HFFc6 (cell line): ENCODE measurements around the gene EN1. TPM values are rescaled to one million over a fixed set of nuclear protein-coding genes. Genes with fewer than 3 reads are reported as not detected.

Source experiments
- DNase-seq: peaks from one replicate; pipeline ENCODE4 v3.0.0-alpha.2; 2018
- H3K27ac Mint-ChIP-seq: 2 replicates; pipeline ENCODE4 v1.8.0; 2020; ENCODE audit warnings: mild to moderate bottlenecking, mixed read lengths
- H3K27me3 Mint-ChIP-seq: 2 replicates; pipeline ENCODE4 v1.8.0; 2021; ENCODE audit warnings: mild to moderate bottlenecking, moderate library complexity, mixed read lengths; ENCODE audit not compliant: insufficient read depth
- H3K36me3 Mint-ChIP-seq: 2 replicates; pipeline ENCODE4 v1.8.0; 2021; ENCODE audit warnings: low read depth, mixed read lengths
- H3K4me1 Mint-ChIP-seq: 2 replicates; pipeline ENCODE4 v1.8.0; 2020; ENCODE audit warnings: low read depth, mixed read lengths
- H3K4me3 Mint-ChIP-seq: 2 replicates; pipeline ENCODE4 v1.8.0; 2020; ENCODE audit warnings: mild to moderate bottlenecking, moderate library complexity, mixed read lengths
- H3K9me3 Mint-ChIP-seq: 2 replicates; pipeline ENCODE4 v1.8.0; 2020; ENCODE audit warnings: mild to moderate bottlenecking, mixed read lengths
- CTCF ChIP-seq: fragments of 200-600 bp; sonication (generic); IDR thresholded peaks from 2 replicates; pipeline ENCODE4 v1.5.0; 2021; ENCODE audit warnings: antibody characterized with exemption, mild to moderate bottlenecking
- total RNA-seq, 6 experiments: library from RNA; stranded (reverse); fragmentation: NEBNext Ultra II Directional; extraction: Animal tissue kit (Norgen Biotek cat#: 25700); gene quantifications; 2 replicates in 1 of 6; 3 replicates in 5 of 6; pipeline ENCODE4 v1.2.3, GENCODE V29; 2021

The EN1 gene
- total RNA-seq, 6 experiments from 2014 or later, result not detected

DNA sequence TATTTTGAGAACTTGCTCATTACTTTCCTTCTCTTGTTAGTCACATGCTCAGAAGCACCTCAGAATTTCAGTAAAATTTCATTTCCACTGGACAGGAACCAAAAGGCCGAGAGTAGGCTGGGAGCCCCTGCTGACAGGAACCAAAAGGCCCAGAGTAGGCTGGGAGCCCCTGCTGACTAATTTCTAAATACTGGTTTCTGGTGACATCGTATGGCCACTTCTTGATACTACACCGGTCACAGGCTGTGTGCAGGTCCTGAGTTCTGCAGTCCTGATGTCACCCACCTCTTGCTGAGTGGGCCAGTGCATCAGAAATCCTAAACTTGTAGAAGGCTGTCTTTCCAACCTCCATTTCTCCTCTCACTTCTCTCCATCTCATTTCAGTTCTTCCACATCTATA, 17.7 kb upstream of the EN1 start:
- peak; percentile 79 for TF ChIP-seq CTCF
- peak; percentile 48 for DNase-seq
- H3K36me3 Mint-ChIP-seq, result no peaks in the 10 kb centered on the region
- no peak overlapping the region for H3K4me3 Mint-ChIP-seq
- H3K27me3 Mint-ChIP-seq, result peaks cover 26% of the 10 kb centered on the region
- peaks cover 6% of the 10 kb centered on the region for H3K4me1 Mint-ChIP-seq
- no peaks in the 10 kb centered on the region for H3K9me3 Mint-ChIP-seq
- H3K27ac Mint-ChIP-seq, result no peak overlapping the region

DNA sequence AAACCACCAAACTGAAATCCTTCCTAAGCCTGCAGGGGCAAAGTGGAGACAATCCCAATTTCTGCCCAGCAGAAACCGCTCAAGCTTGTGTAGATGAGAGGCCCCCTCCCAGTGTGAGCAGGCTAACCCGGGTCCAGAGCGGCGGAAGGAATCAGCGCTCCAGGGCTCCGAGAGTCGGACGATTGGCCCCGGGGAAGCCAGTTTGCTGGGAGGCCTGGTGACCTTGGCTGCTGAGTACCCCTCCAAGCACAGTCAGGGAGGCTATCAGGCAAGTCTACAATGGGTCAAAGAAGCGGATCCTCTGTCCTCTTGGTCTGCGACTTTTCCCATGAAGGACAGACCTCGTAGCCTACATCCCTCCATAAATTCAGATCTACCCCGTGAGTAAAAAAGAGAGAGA, 16.8 kb upstream of the EN1 start:
- no peaks in the 10 kb centered on the region for H3K9me3 Mint-ChIP-seq
- no peaks in the 10 kb centered on the region for H3K36me3 Mint-ChIP-seq
- H3K27me3 Mint-ChIP-seq, result peaks cover 35% of the 10 kb centered on the region
- H3K27ac Mint-ChIP-seq, result no peak overlapping the region
- DNase-seq, result no peak
- H3K4me3 Mint-ChIP-seq, result no peak overlapping the region
- H3K4me1 Mint-ChIP-seq, result peaks cover 6% of the 10 kb centered on the region
- no peak for TF ChIP-seq CTCF

DNA sequence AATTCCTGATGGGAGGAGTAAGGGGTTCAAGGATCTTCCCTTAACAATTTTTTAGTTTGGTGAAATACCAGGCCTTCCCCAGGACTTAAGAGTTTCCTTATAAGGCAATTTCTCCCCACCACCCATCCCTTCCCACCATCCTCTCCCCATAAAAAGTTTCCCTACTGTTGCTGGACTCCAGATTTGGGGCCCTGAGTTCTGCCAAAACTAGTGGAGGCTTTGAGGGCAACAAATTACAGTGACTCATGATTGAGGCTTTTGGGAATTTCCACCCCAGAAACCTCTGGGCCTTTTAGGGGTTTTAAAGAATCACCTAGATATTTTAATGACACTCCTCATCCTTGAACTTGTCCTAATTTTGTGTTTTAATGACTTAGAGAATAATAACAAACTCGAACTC, 14.3 kb upstream of the EN1 start:
- Mint-ChIP-seq H3K4me3 (no peak overlapping the region), H3K4me1 (peaks cover 6% of the 10 kb centered on the region), H3K9me3 (no peaks in the 10 kb centered on the region), H3K27me3 (peaks cover 47% of the 10 kb centered on the region), H3K36me3 (no peaks in the 10 kb centered on the region), H3K27ac (no peak overlapping the region)
- TF ChIP-seq CTCF, result no peak
- no peak for DNase-seq

GRCh38 chr2:118861242-118861641, 13.8 kb upstream of the EN1 start:
- Mint-ChIP-seq H3K27me3 (peaks cover 51% of the 10 kb centered on the region), H3K4me3 (no peak overlapping the region), H3K4me1 (peaks cover 10% of the 10 kb centered on the region), H3K9me3 (no peaks in the 10 kb centered on the region), H3K36me3 (no peaks in the 10 kb centered on the region), H3K27ac (no peak overlapping the region)
- no peak for DNase-seq
- TF ChIP-seq CTCF, result no peak

DNA sequence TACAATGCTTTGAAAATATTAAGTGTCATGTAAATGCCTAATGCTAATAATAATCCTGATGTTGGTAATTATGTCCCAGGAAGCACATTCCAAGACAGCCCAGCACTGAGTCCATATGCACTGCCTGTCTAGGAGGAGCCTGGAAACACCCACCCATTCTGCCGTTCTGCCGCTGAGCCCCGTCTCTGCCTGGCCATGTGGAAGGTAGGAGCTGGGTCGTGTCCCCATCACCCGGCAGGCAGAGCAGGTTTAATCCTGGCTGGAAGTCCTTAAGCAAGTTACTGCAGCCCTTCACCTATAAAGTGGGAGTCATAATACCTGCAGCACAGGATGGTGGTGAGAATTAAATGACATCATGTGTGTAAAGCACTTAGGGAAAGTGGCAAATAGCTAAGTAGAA, 13.1 kb upstream of the EN1 start:
- Mint-ChIP-seq H3K27me3 (peaks cover 58% of the 10 kb centered on the region), H3K9me3 (no peaks in the 10 kb centered on the region), H3K4me3 (no peak overlapping the region), H3K4me1 (peaks cover 14% of the 10 kb centered on the region), H3K27ac (no peak overlapping the region), H3K36me3 (no peaks in the 10 kb centered on the region)
- DNase-seq, result no peak
- TF ChIP-seq CTCF, result no peak

- no peaks in the 10 kb centered on the region for H3K9me3 Mint-ChIP-seq
- no peak for DNase-seq
- H3K36me3 Mint-ChIP-seq, result no peaks in the 10 kb centered on the region
- peaks cover 62% of the 10 kb centered on the region for H3K27me3 Mint-ChIP-seq
- no peak for TF ChIP-seq CTCF
- H3K4me1 Mint-ChIP-seq, result peaks cover 14% of the 10 kb centered on the region
- H3K27ac Mint-ChIP-seq, result no peak overlapping the region
- H3K4me3 Mint-ChIP-seq, result no peak overlapping the region
Observed at GRCh38 chr2:118859157-118859770, 11.8 kb upstream of the EN1 start.
